HepG2 (cell line): ENCODE results near the gene ITCH. TPM values are rescaled to one million over a fixed set of nuclear protein-coding genes. Genes with fewer than 3 reads are reported as not detected.

Experiments
- CCDC6 ChIP-seq: sonication (generic); formaldehyde crosslinking; IDR thresholded peaks from 2 replicates; pipeline ENCODE4 v1.8.1; 2022; ENCODE audit warnings: mild to moderate bottlenecking, missing genetic modification reagents, moderate library complexity
- FOXO4 ChIP-seq: sonication (generic); formaldehyde crosslinking; conservative IDR thresholded peaks from 2 replicates; pipeline ENCODE4 v1.8.1; 2023; ENCODE audit warnings: missing genetic modification reagents
- GABPA ChIP-seq, 2 experiments: IDR thresholded peaks; 2 replicates each; pipeline ENCODE4 v1.6.1; 2011 to 2016; ENCODE audit warnings: low read depth in 2 of 2, low read length in 1 of 2, missing biosample characterization in 1 of 2, missing genetic modification characterization in 1 of 2
- KIAA2018 ChIP-seq: sonication (generic); formaldehyde crosslinking; IDR thresholded peaks from 2 replicates; pipeline ENCODE4 v1.5.0; 2020; ENCODE audit warnings: mild to moderate bottlenecking, missing genetic modification reagents, borderline replicate concordance
- POLR2AphosphoS2 ChIP-seq: IDR thresholded peaks from 2 replicates; pipeline ENCODE4 v1.6.1; 2011; ENCODE audit warnings: low read depth, low read length, improper control_type of control experiment
- TEF ChIP-seq: sonication (generic); formaldehyde crosslinking; IDR thresholded peaks from 2 replicates; pipeline ENCODE4 v1.5.0; 2020; ENCODE audit warnings: missing genetic modification reagents
- THAP11 ChIP-seq: IDR thresholded peaks from 2 replicates; pipeline ENCODE4 v1.6.1; 2016; ENCODE audit warnings: missing biosample characterization, missing genetic modification reagents
- ZBTB4 ChIP-seq: sonication (generic); formaldehyde crosslinking; IDR thresholded peaks from 2 replicates; pipeline ENCODE4 v1.4.0; 2020; ENCODE audit warnings: missing genetic modification reagents, mild to moderate bottlenecking, borderline replicate concordance
- ZMAT5 ChIP-seq: sonication (generic); formaldehyde crosslinking; IDR thresholded peaks from 2 replicates; pipeline ENCODE4 v1.5.0; 2020; ENCODE audit warnings: mild to moderate bottlenecking, low read depth, missing genetic modification reagents, borderline replicate concordance
- ZNF121 ChIP-seq: sonication (generic); formaldehyde crosslinking; IDR thresholded peaks from 2 replicates; pipeline ENCODE4 v1.5.0; 2020; ENCODE audit warnings: mild to moderate bottlenecking, missing genetic modification reagents
- ZNF326 ChIP-seq: sonication (generic); formaldehyde crosslinking; IDR thresholded peaks from 2 replicates; pipeline ENCODE4 v1.4.0; 2020; ENCODE audit warnings: missing genetic modification reagents, borderline replicate concordance
- ZNF577 ChIP-seq: sonication (generic); formaldehyde crosslinking; IDR thresholded peaks from 2 replicates; pipeline ENCODE4 v1.4.0; 2020; ENCODE audit warnings: mild to moderate bottlenecking, low read depth, missing genetic modification reagents, borderline replicate concordance
- ZNF703 ChIP-seq: sonication (generic); formaldehyde crosslinking; IDR thresholded peaks from 2 replicates; pipeline ENCODE4 v1.5.1; 2020; ENCODE audit warnings: missing genetic modification reagents, mild to moderate bottlenecking, moderate library complexity, borderline replicate concordance
- ZNF747 ChIP-seq: sonication (generic); formaldehyde crosslinking; IDR thresholded peaks from 2 replicates; pipeline ENCODE4 v1.8.1; 2023; ENCODE audit warnings: missing genetic modification reagents, mild to moderate bottlenecking, borderline replicate concordance
- ZNF768 ChIP-seq: sonication (generic); formaldehyde crosslinking; IDR thresholded peaks from 2 replicates; pipeline ENCODE4 v1.4.0; 2020; ENCODE audit warnings: missing genetic modification reagents
- polyA plus RNA-seq, 8 experiments: library from polyadenylated mRNA; depleted of rRNA in 3 of 8; stranded (reverse) in 7 of 8; unstranded in 1 of 8; fragments of >200 nt; fragmentation: Illumina TruSeq in 4 of 8; extraction: Trizol in 4 of 8; gene quantifications; 2 replicates each; pipeline versions ENCODE4 v1.2.1 to v1.2.3, GENCODE V29; 2011 to 2016; ENCODE audit warnings: low read depth in 4 of 8, missing spikeins in 1 of 8, mixed read lengths in 1 of 8; ENCODE audit not compliant: insufficient read depth in 1 of 8
- total RNA-seq, 5 experiments: library from RNA; depleted of rRNA; stranded (reverse); fragments of >200 nt; fragmentation: Illumina TruSeq; extraction: Trizol; gene quantifications; 2 replicates each; pipeline ENCODE4 v1.2.3, GENCODE V29; 2016; ENCODE audit warnings: low read depth in 1 of 5

The ITCH gene
- total and polyA plus RNA-seq, 2 of the 13 experiments (the other 11 are each of a cell fraction or from before 2014, with no cell fraction given), result 20.5 to 112 TPM

GRCh38 chr20:34363062-34363464 is at the start of gene ITCH (continued):
- no peak for TF ChIP-seq POLR2AphosphoS2
- TF ChIP-seq ZMAT5, result no peak
- no peak for TF ChIP-seq ZNF326
- no peak; the same call in 1 of the 2 replicates for TF ChIP-seq ZNF703 (CRISPR knock-in tag)
- 0 out of 2 replicates have a peak, but pooled peaks have one; percentile 35 for TF ChIP-seq ZNF121 (CRISPR knock-in tag)
- TF ChIP-seq TEF (CRISPR knock-in tag), result peak; percentile 67; the same call in 1 of the 2 replicates
- no peak for TF ChIP-seq CCDC6 (CRISPR knock-in tag)
- TF ChIP-seq ZBTB4 (CRISPR knock-in tag), result no peak
- peak; percentile 98 for TF ChIP-seq THAP11 (CRISPR knock-in tag)
- 0 out of 2 replicates have a peak, but pooled peaks have one; percentile 17 for TF ChIP-seq ZNF747 (CRISPR knock-in tag)
- no peak for TF ChIP-seq FOXO4
- TF ChIP-seq KIAA2018 (CRISPR knock-in tag), result no peak; the same call in 1 of the 2 replicates
- peak; percentile 67 for TF ChIP-seq ZNF768 (CRISPR knock-in tag)
- no peak for TF ChIP-seq ZNF577
- TF ChIP-seq GABPA (IDR thresholded peaks at IDR 0.05; ENCODE audit: low read depth, low read length), result peak; percentile 33; the same call in 1 of the 2 replicates
- TF ChIP-seq GABPA (CRISPR knock-in tag; IDR thresholded peaks at IDR 0.05; ENCODE audit: low read depth), result peak; percentile 88
